K562 (cell line): Measurements from ENCODE around the gene PPP1CB. TPM values are rescaled to one million over a fixed set of nuclear protein-coding genes. Genes with fewer than 3 reads are reported as not detected.
A peak's percentile ranks its signal among the peaks of the same experiment; 100 is the strongest.

Experiments used
- ATF3 ChIP-seq, 2 experiments: fragments of 450-650 bp in 1 of 2; sonication (generic) in 1 of 2; formaldehyde crosslinking in 1 of 2; IDR thresholded peaks in 1 of 2; conservative IDR thresholded peaks in 1 of 2; 2 replicates each; pipeline versions ENCODE4 v1.6.1 to v1.8.1; 2016 to 2023; ENCODE audit warnings: mild to moderate bottlenecking in 2 of 2, moderate library complexity in 2 of 2, inconsistent platforms in 1 of 2, missing genetic modification reagents in 1 of 2
- FOSL1 ChIP-seq: fragments of 200-800 bp; sonication (Bioruptor generic); conservative IDR thresholded peaks from 2 replicates; pipeline ENCODE4 v1.6.1; 2016; ENCODE audit warnings: missing genetic modification characterization, missing compliant biosample characterization
- HDAC3 ChIP-seq: fragments of 450-650 bp; IDR thresholded peaks from 2 replicates; pipeline ENCODE4 v1.6.1; 2018; ENCODE audit warnings: borderline replicate concordance, mild to moderate bottlenecking, moderate library complexity; ENCODE audit not compliant: partially characterized antibody
- HINFP ChIP-seq: fragments of 450-650 bp; conservative IDR thresholded peaks from 2 replicates; pipeline ENCODE4 v1.6.1; 2016; ENCODE audit warnings: missing genetic modification characterization, low read depth, mild to moderate bottlenecking, control low read depth, missing compliant biosample characterization
- JUND ChIP-seq, 2 experiments: IDR thresholded peaks; 2 replicates in 1 of 2; 3 replicates in 1 of 2; pipeline ENCODE4 v1.6.1; 2011; ENCODE audit warnings: borderline replicate concordance in 2 of 2, low read depth in 2 of 2, low read length in 2 of 2, improper control_type of control experiment in 1 of 2, missing biosample characterization in 1 of 2, missing genetic modification characterization in 1 of 2, missing genetic modification reagents in 1 of 2
- MEF2D ChIP-seq: conservative IDR thresholded peaks from 2 replicates; pipeline ENCODE4 v1.6.1; 2016; ENCODE audit warnings: low read depth, missing genetic modification characterization, missing compliant biosample characterization
- POLR2H ChIP-seq: IDR thresholded peaks from 2 replicates; pipeline ENCODE4 v1.6.1; 2016; ENCODE audit warnings: missing genetic modification characterization, low read depth, mild to moderate bottlenecking, control low read depth, missing compliant biosample characterization, moderate library complexity
- RBM25 ChIP-seq: fragments of 200-400 bp; formaldehyde crosslinking; IDR thresholded peaks from 2 replicates; pipeline ENCODE4 v1.6.1; 2018; ENCODE audit warnings: low read length, low read depth, moderate library complexity; ENCODE audit not compliant: severe bottlenecking
- ZNF316 ChIP-seq: fragments of 450-650 bp; IDR thresholded peaks from 2 replicates; pipeline ENCODE4 v1.6.1; 2016
- ZNF407 ChIP-seq: fragments of 450-650 bp; IDR thresholded peaks from 2 replicates; pipeline ENCODE4 v1.6.1; 2016; ENCODE audit warnings: low read depth
- polyA plus RNA-seq, 8 experiments: library from polyadenylated mRNA; depleted of rRNA in 4 of 8; stranded (reverse) in 5 of 8; unstranded in 3 of 8; fragments of >200 nt; fragmentation: Nextera tagmentation in 2 of 8; fragmentation: Illumina TruSeq in 1 of 8; extraction: Ambion mirVana in 2 of 8; extraction: Trizol in 1 of 8; gene quantifications; 2 replicates each; pipeline versions ENCODE4 v1.2.1 to v1.2.3, GENCODE V29; 2011 to 2014; ENCODE audit warnings: inconsistent platforms in 1 of 8, missing spikeins in 1 of 8
- total RNA-seq, 7 experiments: library from RNA; depleted of rRNA in 6 of 7; stranded (reverse); fragments of >200 nt in 6 of 7; fragmentation: Illumina TruSeq in 2 of 7; extraction: Trizol in 2 of 7; gene quantifications; 2 replicates each; pipeline versions ENCODE4 v1.2.1 to v1.2.3, GENCODE V29; 2011 to 2021; ENCODE audit warnings: low replicate concordance in 1 of 7
- TF ChIP-seq, protein P1 (sequence below): fragments of 250-450 bp; sonication (Bioruptor Pico); IDR thresholded peaks from 2 replicates; pipeline ENCODE4 v1.8.0; 2021; ENCODE audit warnings: moderate library complexity, mild to moderate bottlenecking, inconsistent platforms
- TF ChIP-seq, protein P2 (sequence below): fragments of 450-650 bp; formaldehyde crosslinking; conservative IDR thresholded peaks from 2 replicates; pipeline ENCODE4 v1.4.0; 2022; ENCODE audit warnings: mild to moderate bottlenecking, missing genetic modification characterization
- TF ChIP-seq, protein P3 (sequence below): fragments of 250-450 bp; sonication (Bioruptor Pico); IDR thresholded peaks from 2 replicates; pipeline ENCODE4 v1.8.0; 2021; ENCODE audit warnings: borderline replicate concordance, mild to moderate bottlenecking, moderate library complexity; ENCODE audit not compliant: poor library complexity, severe bottlenecking

The PPP1CB gene
- total and polyA plus RNA-seq, 9 of the 15 experiments (the other 6 are each of a cell fraction or from before 2014, with no cell fraction given): 25.6 to 118 (median 58.9) TPM

- TF ChIP-seq FOSL1 (tag) (peak; percentile 56; the same call in 1 of the 2 replicates), MEF2D (tag) (0 out of 2 replicates have a peak, but pooled peaks have one; percentile 29), JUND (IDR thresholded peaks at IDR 0.05; ENCODE audit: borderline replicate concordance, low read depth, low read length) (peak; percentile 19; the same call in 1 of the 2 replicates), JUND (tag; IDR thresholded peaks at IDR 0.05; ENCODE audit: borderline replicate concordance, low read depth, low read length) (no peak; the same call in 2 of the 3 replicates), ZNF407 (no peak), HDAC3 (no peak), RBM25 (no peak), POLR2H (no peak), ATF3 (IDR thresholded peaks at IDR 0.05) (peak; percentile 46; the same call in 1 of the 2 replicates), ATF3 (CRISPR knock-in tag; conservative IDR thresholded peaks at IDR 0.05) (no peak), ZNF316 (no peak), HINFP (tag) (no peak)
- TF ChIP-seq, protein P1, sequence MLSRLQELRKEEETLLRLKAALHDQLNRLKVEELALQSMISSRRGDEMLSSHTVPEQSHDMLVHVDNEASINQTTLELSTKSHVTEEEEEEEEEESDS (CRISPR knock-in tag): no peak
- TF ChIP-seq, protein P2, sequence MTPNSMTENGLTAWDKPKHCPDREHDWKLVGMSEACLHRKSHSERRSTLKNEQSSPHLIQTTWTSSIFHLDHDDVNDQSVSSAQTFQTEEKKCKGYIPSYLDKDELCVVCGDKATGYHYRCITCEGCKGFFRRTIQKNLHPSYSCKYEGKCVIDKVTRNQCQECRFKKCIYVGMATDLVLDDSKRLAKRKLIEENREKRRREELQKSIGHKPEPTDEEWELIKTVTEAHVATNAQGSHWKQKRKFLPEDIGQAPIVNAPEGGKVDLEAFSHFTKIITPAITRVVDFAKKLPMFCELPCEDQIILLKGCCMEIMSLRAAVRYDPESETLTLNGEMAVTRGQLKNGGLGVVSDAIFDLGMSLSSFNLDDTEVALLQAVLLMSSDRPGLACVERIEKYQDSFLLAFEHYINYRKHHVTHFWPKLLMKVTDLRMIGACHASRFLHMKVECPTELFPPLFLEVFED (CRISPR knock-in tag): 0 out of 2 replicates have a peak, but pooled peaks have one; percentile 14
- TF ChIP-seq, protein P3, sequence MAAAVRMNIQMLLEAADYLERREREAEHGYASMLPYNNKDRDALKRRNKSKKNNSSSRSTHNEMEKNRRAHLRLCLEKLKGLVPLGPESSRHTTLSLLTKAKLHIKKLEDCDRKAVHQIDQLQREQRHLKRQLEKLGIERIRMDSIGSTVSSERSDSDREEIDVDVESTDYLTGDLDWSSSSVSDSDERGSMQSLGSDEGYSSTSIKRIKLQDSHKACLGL (CRISPR knock-in tag): no peak
Observed at GRCh38 chr2:28717339-28717758, 34.3 kb upstream of the PPP1CB start (continued).
